Measurements from ENCODE around the gene TMEM30A.
A peak's percentile ranks its signal among the peaks of the same experiment; 100 is the strongest.

Gene TMEM30A

GRCh38 chr6:75261299-75261698 lies 23.3 kb downstream of the TMEM30A start:
- no peak for DNase-seq

DNA sequence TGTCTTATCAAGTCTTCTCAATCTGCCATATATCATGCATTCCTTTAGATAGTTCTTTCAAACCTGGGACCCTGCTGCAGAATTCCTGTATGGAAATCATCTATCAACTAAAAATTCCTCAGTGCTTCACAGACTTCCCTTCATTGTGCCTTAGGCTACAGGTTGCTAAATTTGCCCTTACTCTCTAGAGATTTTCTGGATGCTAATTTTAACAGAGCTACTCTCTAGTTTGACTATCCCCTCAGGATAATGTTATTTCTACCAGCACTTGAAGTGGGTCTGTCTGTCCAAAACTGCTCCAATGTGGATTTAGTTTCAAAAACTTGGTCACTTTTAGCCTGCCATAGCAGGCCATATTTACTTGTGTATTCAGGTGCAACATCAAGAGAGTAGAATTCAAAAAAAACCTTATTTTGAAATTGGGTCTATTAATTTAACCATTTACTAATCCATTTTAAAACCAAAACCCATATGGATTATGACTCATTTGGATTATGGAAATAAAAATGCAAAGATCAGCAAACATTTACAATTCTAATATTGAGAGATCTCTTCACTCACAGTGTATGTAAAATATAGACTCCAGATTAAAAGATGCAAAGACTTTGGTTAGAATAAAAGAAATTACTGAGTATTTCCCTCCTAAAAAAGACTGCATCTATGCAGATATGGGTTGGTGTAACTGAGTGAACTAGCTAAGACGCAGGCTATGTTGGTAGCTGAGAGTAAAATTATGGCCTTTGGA lies 27.1 kb downstream of the TMEM30A start:
- no peak for DNase-seq

- no peak for DNase-seq
These were observed 34.0 kb downstream of the TMEM30A start for GRCh38 chr6:75250552-75250951.

DNA sequence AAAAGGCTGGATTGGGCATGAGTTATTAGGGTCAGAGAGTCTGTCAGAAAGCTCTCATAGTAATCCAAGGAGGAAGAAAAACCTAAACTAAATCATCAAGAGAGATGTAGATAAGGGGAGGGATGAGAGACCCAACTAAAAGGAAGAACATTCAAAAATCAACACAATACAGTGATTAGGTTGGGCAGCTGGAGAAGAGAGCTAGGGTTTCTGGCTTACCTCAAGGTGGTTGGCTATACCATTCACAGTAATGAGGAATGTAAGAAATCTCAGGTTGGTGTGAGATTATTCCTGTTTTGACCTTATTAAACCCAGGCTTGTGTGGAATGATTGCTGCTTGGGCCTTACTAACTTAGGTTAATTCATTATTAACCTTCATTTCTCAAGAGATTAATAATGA lies 34.8 kb downstream of the TMEM30A start:
- no peak for DNase-seq

- DNase-seq: no peak
These were observed 38.2 kb downstream of the TMEM30A start for GRCh38 chr6:75246386-75246785.

- DNase-seq: no peak
These were observed 40.5 kb downstream of the TMEM30A start for GRCh38 chr6:75244063-75244584.

- DNase-seq: peak; percentile 87
These were observed 41.1 kb downstream of the TMEM30A start, which contains the start of gene COX7A2 for GRCh38 chr6:75243333-75244062. TSS of gene COX7A2 (minus strand) at chr6:75243801. CDS start at chr6:75243734, 67 bp downstream.

DNA sequence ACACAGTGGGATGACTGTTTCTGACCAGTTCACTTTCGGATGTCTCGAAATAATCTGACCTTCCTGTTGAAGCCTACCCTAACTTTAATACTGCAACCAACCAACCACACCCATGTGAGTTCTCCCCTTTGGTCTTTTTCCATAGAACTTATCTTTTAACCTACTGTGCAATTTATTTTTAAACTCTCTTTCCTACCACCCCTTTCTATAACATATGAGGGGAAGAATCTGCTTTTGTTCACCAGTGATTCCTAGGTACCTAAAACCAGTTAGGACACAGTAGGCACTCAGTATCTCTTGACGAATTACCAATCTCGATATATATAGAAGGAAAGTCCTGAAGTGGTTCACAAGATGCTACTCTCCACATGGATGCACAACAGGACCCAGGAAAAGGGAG lies 48.0 kb downstream of the TMEM30A start:
- DNase-seq: no peak

GRCh38 chr6:75235271-75235670 lies 49.3 kb downstream of the TMEM30A start:
- no peak for DNase-seq

DNA sequence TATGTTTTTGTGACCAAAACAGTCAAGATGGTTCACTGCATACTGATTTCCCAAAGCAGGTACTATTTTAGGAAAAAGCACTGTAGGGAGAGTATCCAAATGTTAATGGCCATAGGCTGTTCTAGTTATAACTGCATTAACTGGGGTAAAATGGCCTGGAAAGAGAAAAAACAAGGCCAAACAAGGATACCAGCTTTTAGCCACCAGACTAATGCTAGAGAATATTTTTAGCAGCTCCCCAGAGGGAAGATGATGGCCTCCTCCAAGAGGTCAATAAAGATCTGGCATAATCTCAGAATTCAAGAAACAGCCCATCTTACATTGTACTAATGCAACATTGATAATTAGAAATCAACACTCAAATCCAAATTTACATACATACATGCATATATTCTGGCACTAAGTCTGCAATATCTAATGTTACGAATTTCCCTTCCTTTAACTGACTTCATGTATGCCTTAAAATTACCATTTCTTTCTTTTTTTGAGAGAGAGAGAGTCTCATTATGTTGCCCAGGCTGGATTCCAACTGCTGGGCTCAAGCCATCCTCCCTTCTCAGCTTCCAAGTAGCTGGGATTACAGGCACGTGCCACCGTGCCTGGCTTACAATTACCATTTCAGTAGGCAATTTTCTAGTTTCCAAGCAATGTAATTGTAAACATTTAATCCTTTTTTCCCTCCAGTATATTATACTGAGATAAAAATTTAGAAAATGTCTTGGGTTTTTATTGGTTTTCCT lies 50.3 kb downstream of the TMEM30A start:
- DNase-seq: no peak

- DNase-seq: no peak
These were observed 51.4 kb downstream of the TMEM30A start for GRCh38 chr6:75233092-75233615.

DNA sequence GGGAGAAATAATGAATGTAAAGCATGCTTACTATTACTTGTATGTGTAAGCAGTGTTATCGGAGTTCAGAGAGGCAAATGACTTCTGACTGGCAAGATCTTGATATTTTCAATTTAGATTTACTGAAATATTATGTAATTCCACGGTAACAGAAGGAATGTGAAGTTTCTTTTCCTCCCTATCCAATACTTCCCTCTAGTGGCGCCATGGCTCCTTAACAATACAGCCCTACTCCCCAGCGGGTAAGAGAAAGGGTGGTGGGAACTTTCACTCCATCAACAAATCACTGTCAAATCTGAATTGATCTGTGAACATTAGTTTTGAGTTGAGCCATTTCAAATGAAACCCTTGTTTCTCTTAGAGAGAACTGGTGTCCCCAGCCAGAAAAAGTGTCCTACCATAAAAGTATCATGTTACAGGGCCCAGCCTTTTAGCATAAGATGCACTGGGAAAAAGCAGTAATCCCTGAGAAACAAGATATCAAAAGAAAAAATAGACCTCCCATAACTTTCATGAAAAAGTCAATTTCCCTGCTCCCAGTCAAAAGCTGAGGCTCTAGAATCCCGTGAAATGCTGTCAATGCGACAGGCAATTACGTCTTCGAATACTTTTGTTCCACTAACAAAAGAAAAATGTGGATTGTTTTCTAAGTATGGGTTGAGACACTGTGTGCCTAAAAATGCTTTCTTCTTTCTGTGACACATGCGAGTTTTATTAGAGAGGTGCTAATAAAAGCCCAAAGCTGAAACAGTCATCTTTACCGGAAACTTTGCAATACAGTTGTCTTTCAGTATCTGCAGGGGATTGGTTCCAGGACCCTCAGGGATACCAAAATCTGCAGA lies 53.9 kb downstream of the TMEM30A start:
- no peak for DNase-seq

DNA sequence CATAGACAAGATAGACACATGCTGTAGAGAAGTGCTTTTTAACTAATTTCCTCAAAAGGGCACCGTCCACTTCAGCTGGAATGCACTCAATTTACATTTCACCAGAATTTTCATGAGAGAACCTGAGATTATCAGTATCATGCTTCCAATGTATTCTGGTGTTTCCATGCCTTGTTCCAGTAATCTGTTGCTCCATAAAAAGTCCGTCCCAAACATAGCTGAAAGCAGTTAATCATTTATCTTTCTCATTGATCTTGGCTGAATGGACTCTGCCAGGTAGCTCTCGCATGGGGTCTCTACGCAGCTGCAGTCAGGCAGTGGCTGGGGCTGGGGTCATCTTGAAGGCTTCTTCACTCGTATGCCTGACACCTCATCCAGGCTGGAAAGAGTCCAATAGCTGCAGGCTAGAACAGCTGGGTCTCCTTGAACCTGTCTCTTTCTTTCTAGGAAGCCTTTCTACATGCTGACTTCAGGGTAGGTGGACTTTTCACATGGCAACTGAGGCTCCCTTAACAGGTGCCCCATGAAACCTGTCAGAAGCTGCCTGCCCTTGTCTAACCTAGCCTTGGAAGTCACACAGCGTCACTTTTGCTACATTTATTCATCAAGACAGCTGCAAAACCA lies 60.2 kb downstream of the TMEM30A start:
- no peak for DNase-seq

- no peak for DNase-seq
These were observed 61.2 kb downstream of the TMEM30A start for GRCh38 chr6:75223428-75223827.

- DNase-seq: no peak
These were observed 62.3 kb downstream of the TMEM30A start for GRCh38 chr6:75222261-75222660.

- DNase-seq: no peak
These were observed 63.5 kb downstream of the TMEM30A start for GRCh38 chr6:75221116-75221515.

DNA sequence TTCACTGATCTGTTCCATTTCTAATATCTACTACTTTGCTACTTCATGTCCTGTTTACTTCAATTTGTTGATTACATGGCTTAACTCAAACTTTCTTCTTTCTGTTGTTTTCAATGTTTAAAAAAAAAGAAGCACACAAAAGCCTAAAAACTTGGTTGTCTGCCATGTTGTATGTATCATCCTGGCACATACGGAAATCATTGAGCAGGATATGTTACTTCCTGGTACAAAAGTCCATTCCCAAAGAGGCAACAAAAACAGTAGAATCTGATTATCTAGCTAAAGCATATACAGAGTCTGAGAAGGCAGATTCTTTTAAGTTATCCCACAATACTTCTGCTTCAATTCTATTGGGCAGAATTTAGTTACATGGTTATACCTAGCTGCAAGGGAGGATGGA lies 64.2 kb downstream of the TMEM30A start:
- no peak for DNase-seq

DNA sequence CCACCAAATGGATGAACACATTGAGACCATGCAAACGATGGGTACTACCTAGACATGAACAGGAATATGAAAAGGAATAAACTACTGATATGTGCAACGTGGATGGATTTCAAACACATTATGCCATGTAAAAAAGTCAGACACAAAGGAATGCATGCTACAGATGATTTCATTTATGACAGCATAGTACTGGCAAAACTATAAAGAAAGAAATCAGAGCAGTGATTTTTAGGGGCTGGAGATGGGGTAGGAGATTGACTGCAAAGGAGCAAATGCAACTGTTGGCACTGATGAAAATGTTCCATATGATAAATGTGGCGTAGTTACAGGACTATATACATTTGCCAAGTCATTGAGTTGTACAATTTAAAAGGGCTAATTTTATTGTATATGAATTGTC lies 65.3 kb downstream of the TMEM30A start:
- no peak for DNase-seq

DNA sequence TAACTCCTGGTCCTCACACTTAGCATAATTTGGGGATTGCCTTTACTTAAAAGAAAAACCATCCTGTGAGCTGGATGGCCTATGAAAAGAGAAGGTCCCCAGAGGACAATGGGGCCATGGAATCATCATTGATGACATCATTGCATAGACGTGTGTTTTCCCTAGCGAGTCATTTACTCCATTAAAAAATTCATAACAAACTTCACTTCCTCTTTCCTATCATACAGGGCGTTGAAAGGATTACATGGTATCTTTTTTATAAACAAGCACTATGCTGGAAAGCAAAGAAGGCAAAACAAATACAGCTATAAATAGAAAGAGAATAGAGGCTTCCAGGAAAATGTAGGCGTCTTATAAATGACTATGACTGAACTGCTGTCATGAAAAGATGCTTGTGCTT lies 67.4 kb downstream of the TMEM30A start:
- no peak for DNase-seq

GRCh38 chr6:75215291-75215690 lies 69.3 kb downstream of the TMEM30A start:
- DNase-seq: no peak

- DNase-seq: peak; percentile 10
These were observed 70.9 kb downstream of the TMEM30A start for GRCh38 chr6:75213732-75214131.

DNA sequence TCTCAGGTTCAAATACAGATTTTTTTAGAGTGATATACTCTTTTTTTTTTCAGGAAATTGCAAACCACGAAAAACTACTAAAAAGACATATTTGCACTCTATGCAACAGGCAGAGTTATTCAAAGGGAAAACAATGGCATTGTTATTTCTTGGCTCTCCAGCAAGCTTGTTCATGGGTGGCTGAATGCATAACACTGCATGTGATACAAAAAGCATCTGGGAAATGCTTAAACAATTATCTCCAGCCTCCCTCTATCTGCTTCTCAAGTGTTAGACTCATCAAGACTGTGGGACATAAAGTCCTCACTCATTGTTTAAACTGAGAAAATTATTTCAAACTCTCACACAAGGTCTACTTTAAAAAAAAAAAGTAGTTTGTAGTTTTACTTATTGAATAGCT lies 71.5 kb downstream of the TMEM30A start:
- DNase-seq: no peak

Data from activated naive CD4-positive, alpha-beta T cell treated with Interleukin-2 at 50 U/mL for 16 hours (primary cell).